Stimulated activated CD4-positive, alpha-beta T cell treated with anti-CD3 and anti-CD28 coated beads, Interleukin-1b, Interleukin-23, amount 100 ng/mL, for 1 hour (primary cell): ENCODE results near the gene CA5A.
"Not testable (repeated sequence)": the region's sequence is repeated elsewhere in the genome, so short reads cannot be mapped to it uniquely, and the experiment has no call there.

Source experiments
- DNase-seq, 2 donors: peaks; one replicate each; pipeline ENCODE4 v3.0.0-alpha.2; 2020; ENCODE audit warnings: low read depth in 2 of 2

The CA5A gene

GRCh38 chr16:87936375-87937230 is at the start of gene CA5A:
Gene CA5A (minus strand): TSS chr16:87936529. CDS start chr16:87936450, 79 bp downstream.
- DNase-seq: no peak

- not testable (repeated sequence) for DNase-seq
Measured at GRCh38 chr16:87985493-87985892, 49.2 kb upstream of the CA5A start.

GRCh38 chr16:87984632-87985267 is 48.4 kb upstream of the CA5A start:
- DNase-seq: no peak

- not testable (repeated sequence) for DNase-seq
Measured at GRCh38 chr16:87984180-87984579, 47.9 kb upstream of the CA5A start.

- not testable (repeated sequence) for DNase-seq
Measured at GRCh38 chr16:87983737-87984097, 47.4 kb upstream of the CA5A start.

GRCh38 chr16:87983072-87983736 is 46.9 kb upstream of the CA5A start:
- DNase-seq: not testable (repeated sequence)

DNA sequence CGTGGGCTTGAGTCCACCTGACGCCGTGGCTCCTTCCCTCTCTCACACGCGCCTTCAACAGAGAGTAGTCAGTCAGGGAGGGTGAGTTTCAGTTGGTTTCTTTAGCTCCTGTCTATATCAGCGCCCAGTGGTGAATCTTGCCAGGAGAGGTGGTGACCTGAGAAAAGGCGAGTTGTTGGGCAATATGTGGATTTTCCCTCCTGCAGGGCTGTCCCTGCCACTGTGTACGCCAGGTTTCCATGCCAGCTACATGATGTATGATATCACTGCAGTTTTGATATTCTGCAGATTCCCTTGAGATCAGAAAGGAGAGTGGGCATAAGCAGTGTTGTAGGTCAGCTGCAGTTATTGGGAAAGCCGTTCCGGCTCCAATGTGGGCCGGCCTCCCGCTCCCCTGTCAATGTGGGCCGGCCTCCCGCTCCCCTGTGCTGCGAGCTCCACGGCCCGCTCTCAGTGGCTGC is 46.3 kb upstream of the CA5A start:
- DNase-seq: no peak

DNA sequence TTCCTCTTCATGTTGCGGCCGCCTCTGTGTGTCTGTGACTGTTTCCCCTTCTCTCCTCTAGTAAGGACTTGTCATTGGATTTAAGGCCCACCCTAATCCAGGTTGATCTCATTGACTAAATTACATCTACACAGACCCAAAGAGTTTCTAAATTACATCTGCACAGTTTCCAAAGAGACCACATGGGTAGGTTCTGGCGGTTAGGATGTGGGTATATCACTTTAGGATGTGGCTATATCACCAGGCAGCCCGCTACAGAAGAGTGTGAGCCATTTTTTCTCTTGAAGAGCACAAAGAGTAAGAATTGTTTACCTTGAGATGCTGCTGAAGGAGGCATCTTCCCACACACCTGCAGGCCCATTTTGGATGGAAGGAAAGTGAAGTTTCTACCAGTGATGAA is 45.0 kb upstream of the CA5A start:
- not testable (repeated sequence) for DNase-seq

GRCh38 chr16:87979911-87980630 is 43.7 kb upstream of the CA5A start:
- DNase-seq: not testable (repeated sequence)

DNA sequence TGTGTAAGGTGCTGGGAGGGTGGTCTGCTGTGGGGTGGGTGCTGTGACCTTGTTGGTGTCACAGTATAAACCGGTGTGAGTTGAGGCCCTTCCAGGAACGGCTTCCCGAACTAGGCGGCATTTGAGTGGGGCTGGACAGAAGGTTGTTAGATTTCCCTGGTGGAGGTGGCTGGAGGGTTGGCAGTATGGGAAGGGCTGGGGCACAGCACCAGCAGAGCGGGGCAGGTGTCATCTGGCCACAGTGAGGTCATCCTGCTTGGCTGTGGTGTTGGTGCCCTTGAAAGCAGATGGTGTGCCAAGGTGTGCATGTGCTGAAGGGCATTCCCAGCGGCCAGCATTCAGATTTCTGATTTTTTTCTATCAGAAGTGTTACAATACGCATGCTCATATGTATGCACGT is 43.0 kb upstream of the CA5A start:
- DNase-seq: no peak

DNA sequence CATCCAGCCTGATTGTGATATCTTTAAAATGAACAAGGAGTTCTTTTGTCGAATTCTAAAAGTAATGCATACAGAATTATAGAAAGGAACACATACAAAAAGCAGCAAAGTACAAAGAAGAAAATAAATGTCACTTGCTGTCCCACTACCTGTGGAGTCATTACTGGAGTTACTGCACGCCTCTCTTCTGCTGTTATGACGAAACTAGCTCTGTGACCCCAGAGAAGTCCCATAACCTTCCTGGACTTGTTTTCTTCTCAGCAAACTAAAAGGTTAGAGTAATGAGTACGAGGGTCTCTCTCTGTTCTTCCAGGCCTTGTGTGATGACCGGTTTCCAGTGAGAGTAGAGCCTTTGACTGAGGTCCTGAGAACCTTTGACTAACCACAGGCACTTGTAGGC is 41.8 kb upstream of the CA5A start:
- DNase-seq: no peak

DNA sequence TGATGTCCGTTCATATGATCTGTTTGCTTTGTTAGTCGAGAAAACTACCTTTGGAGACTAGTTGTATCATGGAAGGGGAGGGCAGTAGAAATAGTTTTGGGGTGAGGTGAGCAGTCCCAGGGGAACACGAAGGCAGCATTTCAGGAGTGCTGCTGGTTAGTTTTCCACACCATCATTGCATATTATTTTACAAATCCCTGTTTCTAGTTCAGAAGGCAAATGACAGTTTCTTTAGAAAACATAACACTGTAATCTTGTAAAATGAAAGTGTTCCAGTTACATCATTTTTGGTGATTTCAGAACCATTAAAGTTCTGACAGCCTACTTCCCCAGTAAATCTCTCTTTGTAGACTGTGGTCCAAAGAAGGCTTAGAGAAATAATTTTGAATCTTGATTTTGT is 40.3 kb upstream of the CA5A start:
- DNase-seq: no peak

DNA sequence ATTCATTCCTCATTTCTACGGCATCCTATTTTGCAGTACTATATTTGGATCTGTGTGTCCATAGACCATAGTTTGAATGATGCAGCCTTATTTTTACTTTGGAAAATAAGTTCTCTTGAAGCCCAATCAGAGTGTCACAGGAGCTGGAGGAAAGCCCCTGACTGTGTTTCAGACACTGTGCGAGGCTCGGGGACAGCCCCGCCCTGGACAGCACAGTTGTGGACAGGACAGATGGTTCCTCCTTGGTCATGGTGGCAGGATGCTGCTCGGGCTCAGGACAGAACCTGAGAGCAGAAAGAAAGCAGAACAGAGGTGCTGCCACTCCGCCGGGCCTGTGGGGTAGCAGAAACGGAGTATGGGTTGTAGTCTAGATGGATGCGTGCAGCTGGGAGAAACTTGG is 37.8 kb upstream of the CA5A start:
- no peak for DNase-seq

- DNase-seq: no peak
Measured at GRCh38 chr16:87973717-87974116, 37.4 kb upstream of the CA5A start.

DNA sequence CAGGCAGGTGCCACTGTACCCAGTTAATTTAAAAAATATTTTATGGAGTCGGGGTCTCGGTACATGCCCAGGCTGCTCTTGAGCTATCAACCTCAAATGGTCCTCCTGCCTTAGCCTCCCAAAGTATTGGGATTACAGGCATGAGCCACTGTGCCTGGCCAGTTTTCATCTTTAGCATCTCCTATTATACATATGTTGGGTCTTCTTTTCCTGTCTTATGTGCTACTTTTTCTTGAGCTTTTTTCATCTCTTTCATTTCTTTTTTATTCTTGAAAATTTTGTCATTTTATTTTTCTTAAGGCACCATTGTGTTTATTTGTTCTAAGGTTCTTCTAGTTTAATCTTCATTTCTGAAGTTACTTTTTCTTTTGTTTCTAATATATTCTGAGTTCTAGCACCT is 35.6 kb upstream of the CA5A start:
- no peak for DNase-seq

GRCh38 chr16:87970186-87970585 is 33.9 kb upstream of the CA5A start:
- DNase-seq: no peak

GRCh38 chr16:87968541-87968940 is 32.2 kb upstream of the CA5A start:
- DNase-seq: no peak

DNA sequence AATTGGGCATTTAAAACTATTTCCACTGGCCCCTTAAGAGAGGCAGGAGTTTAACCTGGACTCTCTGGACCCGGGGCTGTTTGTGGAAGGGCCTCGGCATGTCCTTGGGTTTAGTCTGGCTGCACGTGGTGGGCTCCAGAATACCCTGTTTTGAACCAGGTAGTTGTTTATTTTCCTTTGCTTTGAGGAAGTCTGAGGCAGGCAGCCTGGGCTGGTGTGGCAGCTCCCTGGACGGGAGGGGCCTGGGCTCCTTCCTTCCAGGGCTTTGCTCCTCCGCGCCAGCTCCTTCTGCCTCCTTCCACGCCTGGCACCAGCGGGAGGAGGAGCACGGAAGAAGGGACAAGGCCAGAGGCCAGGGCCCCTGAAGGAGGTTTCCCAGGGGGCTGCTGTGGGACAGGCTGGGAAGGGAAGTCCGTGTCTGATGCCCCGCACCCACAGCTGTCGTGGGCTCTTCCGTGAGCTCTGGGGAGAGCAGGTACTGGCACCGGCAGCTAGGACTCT is 30.4 kb upstream of the CA5A start:
- DNase-seq: no peak

- no peak for DNase-seq
Measured at GRCh38 chr16:87966064-87966645, 29.8 kb upstream of the CA5A start.

- DNase-seq: no peak
Measured at GRCh38 chr16:87965417-87965816, 29.1 kb upstream of the CA5A start.

DNA sequence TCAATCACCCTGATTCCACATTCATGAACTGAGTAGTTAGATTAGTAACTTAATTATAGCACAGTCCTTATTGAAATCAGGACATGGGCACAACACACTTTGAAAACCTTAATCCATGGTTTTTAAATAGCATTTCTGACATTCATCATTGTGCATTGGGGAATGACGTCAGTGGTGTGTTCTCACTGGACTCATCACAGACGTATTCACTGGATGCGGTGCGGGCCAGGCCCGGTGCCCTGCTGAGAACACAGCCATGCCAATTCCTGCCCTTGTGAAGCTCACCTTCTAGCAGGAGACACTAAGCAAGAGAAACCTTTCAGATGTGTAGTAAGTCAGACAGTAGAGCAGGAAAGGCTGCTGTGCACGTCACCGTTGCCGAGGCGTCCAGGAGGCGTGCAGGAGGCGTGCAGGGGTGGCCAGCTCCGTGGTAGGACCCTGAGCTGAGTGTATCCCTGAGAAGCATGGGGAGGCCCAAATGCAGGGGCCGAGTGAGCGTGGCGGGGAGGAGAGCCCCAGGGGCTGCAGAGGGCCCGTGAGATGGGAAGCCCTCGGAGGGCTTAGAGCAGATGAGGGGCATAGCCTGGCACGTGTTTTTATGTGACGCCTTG is 27.8 kb upstream of the CA5A start:
- DNase-seq: no peak
